OCI-LY7 (cell line): ENCODE results near the gene ADAMTSL2. TPM values are rescaled to one million over a fixed set of nuclear protein-coding genes. Genes with fewer than 3 reads are reported as not detected.

Experiments
- BruUV-seq: library from RNA; stranded (reverse); fragments of 400-500 nt; replicated peaks from 2 replicates; lab custom pipeline; 2021; lab: Mats Ljungman, UMichigan
- CTCF ChIA-PET: fragments of 300-600 bp; sonication (Branson Sonifier 250); formaldehyde crosslinking; loops from one replicate; lab custom pipeline; 2022; ENCODE audit warnings: antibody characterized with exemption; ENCODE audit not compliant: unreplicated experiment; lab: Charles Lee
- POLR2A ChIA-PET: fragments of 300-600 bp; sonication (Branson Sonifier 250); formaldehyde crosslinking; loops from one replicate; lab custom pipeline; 2022; ENCODE audit warnings: antibody characterized with exemption; lab: Charles Lee
- DNase-seq: peaks from one replicate; pipeline ENCODE4 v3.0.0-alpha.2; 2015; ENCODE audit warnings: low spot score
- H2AFZ ChIP-seq: fragments of 200-600 bp; sonication (generic), shearing (Covaris generic); 2 replicates; pipeline ENCODE4 v1.6.1; 2014; ENCODE audit warnings: mild to moderate bottlenecking, antibody characterized with exemption, low read length, moderate library complexity
- H3K27ac ChIP-seq: fragments of 200-600 bp; sonication (generic); 2 replicates; pipeline ENCODE4 v1.5.1; 2014; ENCODE audit warnings: mixed run types, low read depth, mild to moderate bottlenecking, moderate library complexity, low read length, inconsistent platforms; ENCODE audit not compliant: poor library complexity, severe bottlenecking
- H3K36me3 ChIP-seq: fragments of 200-600 bp; sonication (generic); 2 replicates; pipeline ENCODE4 v1.6.1; 2014; ENCODE audit warnings: mild to moderate bottlenecking, antibody characterized with exemption, low read length, moderate library complexity, mixed read lengths; ENCODE audit not compliant: insufficient read depth
- H3K4me1 ChIP-seq: fragments of 200-600 bp; sonication (generic); 2 replicates; pipeline ENCODE4 v1.5.1; 2014; ENCODE audit warnings: mild to moderate bottlenecking, low read length; ENCODE audit not compliant: insufficient read depth, poor library complexity, severe bottlenecking
- H3K4me2 ChIP-seq: fragments of 200-600 bp; sonication (generic); 2 replicates; pipeline ENCODE4 v1.6.1; 2014; ENCODE audit warnings: mild to moderate bottlenecking, low read length
- H3K4me3 ChIP-seq: fragments of 200-600 bp; sonication (generic); 2 replicates; pipeline ENCODE4 v1.5.1; 2014; ENCODE audit warnings: mild to moderate bottlenecking, low read depth, low read length; ENCODE audit not compliant: poor library complexity, severe bottlenecking
- H3K79me2 ChIP-seq: fragments of 200-600 bp; sonication (generic); 2 replicates; pipeline ENCODE4 v1.6.1; 2016; ENCODE audit warnings: low read depth, mild to moderate bottlenecking, low read length, moderate library complexity, mixed read lengths; ENCODE audit not compliant: insufficient read depth
- H3K9me2 ChIP-seq: fragments of 200-600 bp; sonication (generic); 2 replicates; pipeline ENCODE4 v1.6.1; 2016; ENCODE audit warnings: mild to moderate bottlenecking, low read length, mixed read lengths; ENCODE audit not compliant: insufficient read depth
- H3K9me3 ChIP-seq: fragments of 200-600 bp; sonication (generic); 2 replicates; pipeline ENCODE4 v1.6.1; 2014; ENCODE audit warnings: mild to moderate bottlenecking, mixed run types, low read length, mixed read lengths
- H4K20me1 ChIP-seq: fragments of 200-600 bp; sonication (generic); 2 replicates; pipeline ENCODE4 v1.6.1; 2014; ENCODE audit warnings: mild to moderate bottlenecking, antibody characterized with exemption, low read length, moderate library complexity, mixed read lengths; ENCODE audit not compliant: insufficient read depth
- CTCF ChIP-seq: fragments of 200-600 bp; sonication (generic); conservative IDR thresholded peaks from 2 replicates; pipeline ENCODE4 v1.5.1; 2014; ENCODE audit warnings: mild to moderate bottlenecking, antibody characterized with exemption, low read length, moderate library complexity, mixed read lengths
- EZH2phosphoT487 ChIP-seq: fragments of 200-600 bp; sonication (generic); IDR thresholded peaks from 2 replicates; pipeline ENCODE4 v1.6.1; 2018; ENCODE audit warnings: low read depth, borderline replicate concordance, mild to moderate bottlenecking, mixed run types, antibody characterized with exemption, low read length, moderate library complexity, mixed read lengths
- intact Hi-C: fragments of 100-400 bp; cut with micrococcal nuclease; formaldehyde crosslinking; loops from one replicate; pipeline ENCODE4 v1.10.0; 2022; ENCODE audit not compliant: unreplicated experiment
- total RNA-seq, 2 experiments: library from RNA; depleted of rRNA in 1 of 2; stranded (reverse); fragments of >200 nt in 1 of 2; shearing (Covaris generic) in 1 of 2; gene quantifications; 2 replicates each; pipeline ENCODE4 v1.2.3, GENCODE V29; 2014 to 2022

ADAMTSL2 gene
- total RNA-seq, 2 experiments from 2014 or later, result 0.88 TPM; not detected in 1

- H3K4me3 ChIP-seq, result no peak overlapping the region
Measured at GRCh38 chr9:133515615-133516255, 18.8 kb upstream of the ADAMTSL2 start.

GRCh38 chr9:133516256-133516960 lies 18.1 kb upstream of the ADAMTSL2 start:
- no peak for TF ChIP-seq EZH2phosphoT487
- TF ChIP-seq CTCF, result no peak
- Histone ChIP-seq H3K4me1 (no peaks in the 10 kb centered on the region), H3K79me2 (no peaks in the 10 kb centered on the region), H3K36me3 (no peaks in the 10 kb centered on the region), H3K27ac (no peak overlapping the region), H3K9me2 (no peaks in the 10 kb centered on the region), H3K4me3 (no peak overlapping the region), H3K9me3 (no peaks in the 10 kb centered on the region), H4K20me1 (no peaks in the 10 kb centered on the region), H3K4me2 (no peak overlapping the region), H2AFZ (no peak overlapping the region)
- intact Hi-C loops, result no loop called here
- ChIA-PET POLR2A (no interaction called here), CTCF (no interaction called here)
- BruUV-seq, result no TSS peak
- DNase-seq, result no peak

More at GRCh38 chr9:133515615-133516255, 18.8 kb upstream of the ADAMTSL2 start:
- no TSS peak for BruUV-seq
- intact Hi-C loops, result no loop called here
- H3K36me3 ChIP-seq, result no peaks in the 10 kb centered on the region
- ChIA-PET CTCF (no interaction called here), POLR2A (no interaction called here)
- TF ChIP-seq EZH2phosphoT487, result no peak
- no peaks in the 10 kb centered on the region for H3K9me3 ChIP-seq
- no peak for DNase-seq
- H3K4me1 ChIP-seq, result no peaks in the 10 kb centered on the region
- no peaks in the 10 kb centered on the region for H4K20me1 ChIP-seq
- no peaks in the 10 kb centered on the region for H3K9me2 ChIP-seq
- H2AFZ ChIP-seq, result no peak overlapping the region
- H3K4me2 ChIP-seq, result no peak overlapping the region
- H3K79me2 ChIP-seq, result no peaks in the 10 kb centered on the region
- H3K27ac ChIP-seq, result no peak overlapping the region

GRCh38 chr9:133516961-133517350 lies 17.5 kb upstream of the ADAMTSL2 start:
- H3K9me3 ChIP-seq, result no peaks in the 10 kb centered on the region
- DNase-seq, result no peak
- POLR2A ChIA-PET, result no interaction called here
- no peaks in the 10 kb centered on the region for H3K9me2 ChIP-seq
- CTCF ChIA-PET, result no interaction called here
- H3K79me2 ChIP-seq, result no peaks in the 10 kb centered on the region
- no peak overlapping the region for H3K27ac ChIP-seq
- H3K4me2 ChIP-seq, result no peak overlapping the region
- no peaks in the 10 kb centered on the region for H3K36me3 ChIP-seq
- no peak overlapping the region for H2AFZ ChIP-seq
- no peaks in the 10 kb centered on the region for H4K20me1 ChIP-seq
- H3K4me1 ChIP-seq, result no peaks in the 10 kb centered on the region
- intact Hi-C loops, result no loop called here
- H3K4me3 ChIP-seq, result no peak overlapping the region
- no TSS peak for BruUV-seq
- TF ChIP-seq CTCF, result no peak
- TF ChIP-seq EZH2phosphoT487, result no peak
